H1 (cell line): ENCODE data around the gene ITGA5. TPM values are rescaled to one million over a fixed set of nuclear protein-coding genes. Genes with fewer than 3 reads are reported as not detected.

Experiments used
- CBX8 ChIP-seq: fragments of 300-800, 300-1000 bp; sonication (generic); IDR thresholded peaks from 2 replicates; pipeline ENCODE4 v1.7.1; 2016; ENCODE audit warnings: low read depth, low read length, borderline replicate concordance
- HDAC2 ChIP-seq, 2 experiments: fragments of 300-600 bp in 1 of 2; sonication (generic) in 1 of 2; IDR thresholded peaks; 2 replicates each; pipeline ENCODE4 v1.6.1; 2011 to 2012; ENCODE audit warnings: low read depth in 2 of 2, low read length in 2 of 2, mild to moderate bottlenecking in 2 of 2, moderate library complexity in 2 of 2, borderline replicate concordance in 1 of 2, inconsistent platforms in 1 of 2
- YY1 ChIP-seq: IDR thresholded peaks from 2 replicates; pipeline ENCODE4 v1.6.1; 2011; ENCODE audit warnings: low read depth, mild to moderate bottlenecking, low read length
- polyA plus RNA-seq, 7 experiments: library from polyadenylated mRNA; depleted of rRNA in 3 of 7; stranded (reverse) in 5 of 7; unstranded in 2 of 7; fragments of >200 nt in 5 of 7; fragments of 200-250 nt in 2 of 7; gene quantifications; 1 replicate in 5 of 7; 2 replicates in 1 of 7; 4 replicates in 1 of 7; pipeline versions ENCODE4 v1.2.1 to v1.2.3, GENCODE V29; 2011 to 2013; ENCODE audit warnings: missing spikeins in 2 of 7, mixed read lengths in 2 of 7
- total RNA-seq: library from RNA; stranded (reverse); fragmentation: NEBNext Ultra II Directional; extraction: Animal tissue kit (Norgen Biotek cat#: 25700); gene quantifications from 2 replicates; pipeline ENCODE4 v1.2.1, GENCODE V29; 2021
- TF ChIP-seq, protein P1 (sequence below): IDR thresholded peaks from 2 replicates; pipeline ENCODE4 v1.6.1; 2012; ENCODE audit warnings: low read length, inconsistent platforms

ITGA5 gene
- total and polyA plus RNA-seq, 2 of the 8 experiments (the other 6 are each of a cell fraction or from before 2014, with no cell fraction given): 11.6 to 19.4 TPM

- TF ChIP-seq, protein P1, sequence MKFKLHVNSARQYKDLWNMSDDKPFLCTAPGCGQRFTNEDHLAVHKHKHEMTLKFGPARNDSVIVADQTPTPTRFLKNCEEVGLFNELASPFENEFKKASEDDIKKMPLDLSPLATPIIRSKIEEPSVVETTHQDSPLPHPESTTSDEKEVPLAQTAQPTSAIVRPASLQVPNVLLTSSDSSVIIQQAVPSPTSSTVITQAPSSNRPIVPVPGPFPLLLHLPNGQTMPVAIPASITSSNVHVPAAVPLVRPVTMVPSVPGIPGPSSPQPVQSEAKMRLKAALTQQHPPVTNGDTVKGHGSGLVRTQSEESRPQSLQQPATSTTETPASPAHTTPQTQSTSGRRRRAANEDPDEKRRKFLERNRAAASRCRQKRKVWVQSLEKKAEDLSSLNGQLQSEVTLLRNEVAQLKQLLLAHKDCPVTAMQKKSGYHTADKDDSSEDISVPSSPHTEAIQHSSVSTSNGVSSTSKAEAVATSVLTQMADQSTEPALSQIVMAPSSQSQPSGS: no peak
- TF ChIP-seq YY1 (no peak), CBX8 (no peak), HDAC2 (IDR thresholded peaks at IDR 0.05; ENCODE audit: borderline replicate concordance in 1 of 2, low read depth in 2 of 2, low read length in 2 of 2) (no peak)
These were observed 32.5 kb downstream of the ITGA5 start (continued) for GRCh38 chr12:54386403-54387113.
